LHCN-M2 (cell line): Measurements from ENCODE around the gene DCAF16. TPM values are rescaled to one million over a fixed set of nuclear protein-coding genes. Genes with fewer than 3 reads are reported as not detected.
"Not testable (repeated sequence)": the region's sequence is repeated elsewhere in the genome, so short reads cannot be mapped to it uniquely, and the experiment has no call there.

Experiments used
- DNase-seq: peaks from one replicate; pipeline ENCODE4 v3.0.0-alpha.2; 2012; ENCODE audit warnings: low read depth
- polyA plus RNA-seq: library from polyadenylated mRNA; unstranded; fragments of >200 nt; gene quantifications from one replicate; pipeline ENCODE4 v1.2.1, GENCODE V29; 2012; ENCODE audit warnings: missing spikeins
- total RNA-seq: library from RNA; depleted of rRNA; stranded (reverse); fragments of >200 nt; gene quantifications from 2 replicates; pipeline ENCODE4 v1.2.3, GENCODE V29; 2014; rRNA removed

Gene DCAF16
- total RNA-seq = 13.7 and 17.7 TPM in 2 replicates
- 5.2 TPM for polyA plus RNA-seq

DNA sequence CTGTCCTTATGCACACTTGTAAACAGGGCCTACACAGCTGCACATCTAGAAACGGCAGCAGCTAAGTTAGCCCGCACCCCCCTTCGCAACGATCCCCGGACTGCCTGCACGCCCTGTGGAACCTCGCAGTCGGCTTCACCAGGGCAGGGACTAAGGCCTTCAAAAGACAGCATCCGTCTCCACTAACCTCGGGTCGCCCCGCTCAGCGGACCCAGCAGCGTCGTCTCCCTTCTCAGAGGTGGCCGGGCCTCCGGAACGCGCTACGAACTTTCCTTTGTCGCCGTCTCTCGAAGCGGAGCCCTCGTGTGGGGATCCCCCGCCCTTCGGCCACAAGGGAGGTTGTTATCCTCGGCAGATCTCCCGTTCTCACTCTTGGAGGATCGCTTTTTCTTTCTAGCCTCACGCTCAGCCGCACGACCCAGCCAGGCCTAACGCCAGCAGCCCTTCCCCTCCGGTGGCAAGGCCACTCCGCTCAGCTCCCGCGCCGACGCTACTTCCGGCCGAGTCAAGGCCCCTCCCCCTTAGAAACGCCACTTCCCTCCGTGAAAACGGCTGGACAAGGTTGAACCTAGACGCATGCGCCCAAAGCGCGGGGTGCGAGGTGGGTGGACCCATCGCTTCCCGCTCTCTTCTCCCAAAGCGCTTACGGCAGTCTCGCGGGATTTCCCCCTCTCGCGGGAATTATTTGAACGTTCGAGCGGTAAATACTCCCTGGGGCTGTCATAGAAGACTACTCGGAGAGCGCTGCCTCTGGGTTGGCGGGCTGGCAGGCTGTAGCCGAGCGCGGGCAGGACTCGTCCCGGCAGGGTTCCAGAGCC is at the start of gene DCAF16, which contains the start of gene NCAPG:
Gene DCAF16, minus strand, starts transcription at position 498 of the 818 bp plus-strand sequence. CDS start 6,616 bp downstream, outside the sequence.
Gene NCAPG, plus strand, starts transcription at position 720 of the 818 bp plus-strand sequence. CDS start 99 bp downstream, outside the sequence.
- DNase-seq = peak; percentile 99

DNA sequence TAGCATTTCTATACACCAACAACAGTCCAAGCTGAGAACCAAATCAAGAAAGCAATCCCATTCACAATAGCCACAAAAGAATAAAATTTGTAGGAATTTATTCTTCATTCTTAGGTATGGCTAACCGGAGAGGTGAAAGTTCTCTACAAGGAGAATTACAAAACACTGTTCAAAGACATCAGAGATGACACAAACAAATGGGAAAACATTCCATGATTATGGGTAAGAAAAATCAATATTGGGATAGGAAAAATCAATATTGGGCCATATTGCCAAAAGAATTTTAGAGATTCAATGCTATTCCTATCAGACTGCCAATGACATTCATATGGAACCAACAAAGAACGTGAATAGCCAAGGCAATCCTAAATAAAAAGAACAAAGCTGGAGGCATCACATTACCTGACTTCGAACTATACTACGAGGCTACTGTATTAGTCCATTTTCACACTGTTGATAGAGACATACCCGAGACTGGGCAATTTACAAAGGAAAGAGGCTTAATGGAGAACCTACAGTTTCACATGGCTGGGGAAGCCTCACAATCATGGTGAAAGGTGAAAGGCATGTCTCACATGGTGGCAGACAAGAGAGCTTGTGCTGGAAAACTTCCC is 49.3 kb upstream of the DCAF16 start:
- no peak for DNase-seq

DNA sequence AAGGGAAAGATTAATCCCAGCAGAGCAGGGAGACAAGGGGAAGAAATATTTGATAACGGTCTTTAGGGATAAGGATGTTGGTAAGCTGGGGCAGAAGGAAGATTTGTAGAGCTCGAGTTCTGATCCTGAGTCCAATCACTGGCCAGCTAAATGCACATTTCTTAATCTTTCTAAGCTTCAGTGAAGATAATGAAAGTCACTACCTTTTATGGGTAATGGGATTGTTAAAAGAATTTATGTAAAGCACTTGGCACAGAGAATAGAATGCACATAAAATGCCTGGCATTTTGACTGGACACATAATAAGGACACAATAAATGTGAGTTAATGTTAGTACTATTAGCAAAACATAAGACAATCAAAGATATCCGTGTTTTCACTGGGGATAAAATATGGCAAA is 43.5 kb upstream of the DCAF16 start:
- no peak for DNase-seq

GRCh38 chr4:17851959-17852358 is 41.4 kb upstream of the DCAF16 start:
- no peak for DNase-seq

- DNase-seq = not testable (repeated sequence)
Measured at GRCh38 chr4:17850295-17850694, 39.7 kb upstream of the DCAF16 start.

DNA sequence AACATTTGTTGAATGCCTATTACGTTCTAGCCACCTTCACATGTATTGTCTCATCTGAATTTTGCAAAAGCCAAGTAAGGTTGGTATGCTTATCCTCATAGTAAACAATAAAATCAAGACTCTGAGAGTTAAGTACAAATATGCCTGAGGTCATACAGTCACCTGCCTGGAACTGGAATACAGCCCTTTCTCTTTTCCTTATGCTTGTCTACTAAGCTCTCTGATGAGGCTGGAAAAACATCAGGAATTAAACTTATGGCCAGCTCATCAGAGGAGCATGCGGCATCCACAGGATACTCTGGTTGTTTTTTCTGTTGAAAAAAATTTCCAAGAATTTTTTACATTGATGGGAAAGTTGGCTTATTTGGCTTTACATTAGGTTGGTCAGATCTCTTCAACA is 35.7 kb upstream of the DCAF16 start:
- DNase-seq = no peak

DNA sequence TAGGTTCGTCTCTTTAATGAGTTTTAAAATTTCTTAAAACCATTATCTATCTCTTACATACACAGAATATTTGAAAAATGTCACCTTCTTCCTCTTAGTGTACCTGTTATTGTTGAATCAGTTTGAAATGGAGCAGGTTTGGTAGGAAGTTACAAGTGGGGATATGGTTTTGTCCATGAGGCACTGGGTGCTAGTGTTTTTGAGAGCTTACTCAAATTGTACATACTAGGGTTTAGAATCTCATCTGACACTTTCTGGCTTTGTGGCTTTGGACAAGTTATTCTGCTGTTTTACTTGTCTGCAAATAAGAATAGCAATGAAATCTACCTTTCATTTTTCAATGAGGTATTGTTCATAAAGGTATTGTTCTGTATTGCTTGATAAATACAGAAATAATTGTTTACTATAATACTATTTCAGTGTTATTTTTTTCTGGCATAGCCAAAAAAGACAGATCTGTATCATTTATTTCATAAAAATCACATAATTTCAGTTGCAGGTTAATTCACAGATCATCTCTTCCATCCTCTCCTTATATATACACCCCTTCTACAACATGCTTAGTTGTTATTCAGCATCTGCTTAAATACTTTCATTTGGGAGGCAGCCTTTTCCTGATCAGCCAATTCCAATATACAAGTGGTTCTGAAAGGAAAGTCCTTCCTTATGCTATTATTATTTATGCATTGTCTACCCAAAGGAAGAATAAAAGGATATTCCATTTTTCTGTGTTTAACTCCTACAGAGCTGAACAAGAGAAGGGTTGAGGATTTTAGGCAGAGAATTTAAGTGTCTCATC is 13.5 kb upstream of the DCAF16 start:
- DNase-seq = no peak

GRCh38 chr4:17817027-17817426 is 6.5 kb upstream of the DCAF16 start:
- peak; percentile 66 for DNase-seq

DNA sequence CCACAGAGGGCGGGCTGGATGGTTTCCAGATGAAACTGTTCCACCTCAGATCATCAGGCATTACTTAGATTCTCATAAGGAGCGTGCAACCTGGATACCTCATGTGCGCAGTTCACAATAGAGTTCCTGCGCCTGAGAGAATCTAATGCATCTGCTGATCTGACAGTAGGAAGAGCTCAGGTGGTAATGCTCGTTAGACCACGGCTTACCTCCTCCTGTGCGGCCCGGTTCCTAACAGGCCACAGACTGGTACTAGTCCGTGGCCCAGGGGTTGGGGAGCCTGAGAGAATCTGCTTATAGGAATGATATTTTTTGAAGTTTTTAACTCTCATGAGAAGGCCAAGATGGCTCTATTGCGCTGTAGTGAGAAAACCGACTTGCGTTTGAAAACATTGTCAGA is 5.6 kb upstream of the DCAF16 start:
- no peak for DNase-seq

GRCh38 chr4:17814140-17814539 is 3.6 kb upstream of the DCAF16 start:
- DNase-seq = peak; percentile 57

GRCh38 chr4:17812801-17813200 is 2.2 kb upstream of the DCAF16 start:
- DNase-seq = no peak

DNA sequence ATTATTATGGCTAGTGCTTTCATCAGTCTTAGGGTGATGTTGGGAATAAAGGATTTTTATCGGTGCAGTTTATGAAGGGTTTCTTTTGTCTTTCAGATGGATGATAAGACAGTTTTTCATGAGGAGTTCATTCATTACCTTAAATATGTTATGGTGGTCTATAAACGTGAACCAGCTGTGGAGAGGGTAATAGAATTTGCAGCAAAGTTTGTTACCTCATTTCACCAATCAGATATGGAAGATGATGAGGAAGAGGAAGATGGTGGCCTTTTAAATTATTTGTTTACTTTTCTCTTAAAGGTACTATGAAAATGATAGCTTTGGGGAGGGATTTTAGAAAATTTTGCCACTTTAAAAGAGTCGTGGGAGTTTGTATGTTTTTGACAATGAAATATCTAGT is 1.6 kb upstream of the DCAF16 start:
- no peak for DNase-seq

DNA sequence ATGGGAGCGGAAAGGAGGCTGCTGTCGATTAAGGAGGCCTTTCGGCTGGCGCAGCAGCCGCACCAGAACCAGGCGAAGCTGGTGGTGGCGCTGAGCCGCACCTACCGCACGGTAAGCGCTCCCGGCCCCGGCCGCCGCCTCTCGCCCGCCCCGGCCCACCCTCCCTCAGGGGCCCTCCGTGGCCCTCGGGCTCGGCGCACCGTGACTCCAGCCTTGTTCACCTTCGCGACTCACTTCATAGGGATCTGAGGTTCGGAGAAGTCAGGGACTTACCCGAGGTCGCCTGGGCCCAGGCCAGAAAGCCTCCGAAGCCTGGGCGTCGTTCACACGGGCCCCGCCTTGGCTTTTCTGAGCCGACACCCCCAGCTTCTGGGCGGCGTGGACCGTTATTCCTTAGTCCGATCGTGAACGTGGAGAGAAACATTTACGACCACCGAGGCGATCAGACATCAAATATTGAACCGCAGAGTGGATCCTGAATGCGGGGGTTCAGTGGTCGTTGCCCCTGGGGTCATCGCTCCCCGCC is 584 bp upstream of the DCAF16 start:
- peak; percentile 27 for DNase-seq

- no peak for DNase-seq
Measured at GRCh38 chr4:17809667-17810066, 890 bp downstream of the DCAF16 start.

DNA sequence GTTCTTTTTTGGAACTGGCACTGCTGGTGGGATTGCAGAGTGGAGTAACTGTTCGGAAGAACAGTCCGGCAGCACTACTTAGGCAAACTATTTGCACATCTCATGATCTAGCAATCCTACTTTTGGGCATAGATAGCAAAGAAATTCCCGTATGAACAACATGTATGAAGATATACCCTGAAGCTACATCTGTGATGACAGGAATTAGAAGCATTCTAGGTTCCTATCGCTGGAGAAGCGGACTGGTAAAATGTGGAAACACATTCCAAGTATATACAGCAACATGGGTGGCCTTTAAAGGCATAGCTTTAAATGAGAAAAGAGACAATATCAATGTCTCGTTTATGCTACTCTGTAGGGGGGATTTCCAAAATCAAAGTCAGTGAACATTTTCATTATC is 3.1 kb downstream of the DCAF16 start:
- no peak for DNase-seq

- DNase-seq = no peak
Measured at GRCh38 chr4:17805580-17806155, 4.9 kb downstream of the DCAF16 start.

DNA sequence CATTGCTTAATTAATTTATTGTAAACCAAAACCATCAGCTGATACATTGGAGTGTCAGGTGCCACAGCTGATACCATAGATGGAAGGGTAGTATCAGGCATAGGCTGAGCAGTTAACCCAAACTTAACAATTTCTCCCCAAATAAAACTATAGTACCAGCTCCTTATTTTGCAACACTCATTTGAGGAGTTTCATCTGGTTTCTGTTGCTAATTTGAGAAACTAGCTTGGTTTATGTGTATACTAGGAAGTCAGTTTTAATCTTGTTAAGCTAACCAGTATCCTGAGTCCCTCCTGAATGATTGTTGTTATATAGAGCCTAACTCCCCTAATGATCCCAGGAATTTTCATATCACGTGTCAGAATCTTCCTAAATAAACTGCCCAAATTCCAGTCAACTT is 12.7 kb downstream of the DCAF16 start:
- DNase-seq = no peak

DNA sequence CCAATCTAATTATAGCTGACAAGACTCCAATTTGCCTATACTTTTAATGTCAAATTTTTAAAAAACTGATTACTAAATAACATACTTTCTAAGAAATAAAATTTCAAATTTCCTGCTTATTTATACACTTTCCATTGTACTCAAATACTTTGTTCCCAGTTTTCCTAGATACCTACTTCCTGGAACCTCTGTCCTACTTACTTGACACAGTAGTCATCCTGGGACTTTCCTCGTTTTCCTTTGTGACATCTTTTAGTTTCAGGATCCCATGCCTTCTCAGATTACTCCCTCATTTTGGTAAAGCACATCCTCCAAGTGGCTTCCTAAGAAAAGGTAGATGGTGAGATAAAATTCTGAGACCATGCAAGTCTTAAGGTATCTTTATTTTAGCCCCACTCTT is 15.8 kb downstream of the DCAF16 start:
- DNase-seq = no peak

DNA sequence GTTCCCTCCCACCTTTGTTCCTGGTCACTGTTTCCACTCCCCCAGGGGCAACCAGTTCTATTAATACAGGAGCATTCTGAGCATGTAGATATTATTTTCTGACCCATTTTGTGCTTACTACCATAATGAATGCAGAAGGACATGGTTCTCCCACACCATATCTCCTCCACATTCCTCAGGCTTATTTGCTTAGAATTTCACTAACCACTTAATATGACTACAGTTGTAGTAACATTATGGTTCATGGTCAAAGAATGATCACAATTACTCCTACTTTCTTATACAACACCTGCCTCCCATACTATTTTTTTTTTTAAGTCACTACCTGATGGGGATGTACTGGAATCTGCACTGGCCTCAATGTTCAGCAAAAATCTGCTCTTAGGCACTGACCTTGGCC is 21.6 kb downstream of the DCAF16 start:
- no peak for DNase-seq

GRCh38 chr4:17787315-17787714 is 23.2 kb downstream of the DCAF16 start:
- DNase-seq = peak; percentile 49

GRCh38 chr4:17786567-17786966 is 24.0 kb downstream of the DCAF16 start:
- DNase-seq = no peak

DNA sequence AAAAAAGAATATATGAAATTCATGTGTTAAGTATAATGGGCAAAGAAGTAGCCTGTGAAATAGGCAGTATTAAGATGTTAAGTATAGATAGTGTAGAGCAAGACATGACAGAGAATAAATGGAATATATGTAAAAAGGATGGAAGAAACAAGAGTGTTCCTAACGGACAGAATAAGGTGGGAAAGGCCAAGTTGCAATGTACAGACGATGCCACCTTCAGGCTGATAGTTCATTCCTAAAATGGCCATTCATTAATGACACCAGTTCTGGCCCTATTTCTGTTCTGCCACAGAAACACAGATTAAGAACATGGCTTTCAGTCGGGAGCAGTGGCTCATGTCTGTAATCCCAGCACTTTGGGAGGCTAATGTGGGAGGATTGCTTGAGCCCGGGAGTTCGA is 24.7 kb downstream of the DCAF16 start:
- DNase-seq = no peak
